DND-41 (cell line): ENCODE data around the gene FARP1.

Experiments used
- ATAC-seq: fragments of 200-7000 bp; cut with Tn5 transposase; 3 replicates; pipeline ENCODE4 v1.9.1; 2021; ENCODE audit warnings: low read depth; ENCODE audit not compliant: insufficient read depth
- DNase-seq: peaks from one replicate; pipeline ENCODE4 v3.0.0-alpha.2; 2020
- H2AFZ ChIP-seq: 2 replicates; pipeline ENCODE4 v1.6.0; 2012; ENCODE audit warnings: low read depth, low read length
- H3K27ac ChIP-seq: 2 replicates; pipeline ENCODE4 v1.5.1; 2012; ENCODE audit warnings: low read length, inconsistent platforms
- H3K27me3 ChIP-seq: fragments of 200-600 bp; sonication (generic); 2 replicates; pipeline ENCODE4 v1.6.0; 2012; ENCODE audit warnings: low read length, mild to moderate bottlenecking, inconsistent platforms; ENCODE audit not compliant: insufficient read depth, poor library complexity
- H3K36me3 ChIP-seq: 2 replicates; pipeline ENCODE4 v1.5.1; 2012; ENCODE audit warnings: low read length, inconsistent platforms; ENCODE audit not compliant: insufficient read depth
- H3K4me1 ChIP-seq: 2 replicates; pipeline ENCODE4 v1.5.1; 2012; ENCODE audit warnings: mild to moderate bottlenecking, low read length; ENCODE audit not compliant: insufficient read depth
- H3K4me2 ChIP-seq: 2 replicates; pipeline ENCODE4 v1.6.0; 2012; ENCODE audit warnings: mild to moderate bottlenecking, moderate library complexity, low read length, inconsistent platforms; ENCODE audit not compliant: insufficient read depth
- H3K4me3 ChIP-seq, 2 experiments: fragments of 200-600 bp in 1 of 2; shearing (Covaris generic) in 1 of 2; 2 replicates each; pipeline ENCODE4 v1.5.1; 2012 to 2016; ENCODE audit warnings: inconsistent platforms in 2 of 2, low read length in 2 of 2, mild to moderate bottlenecking in 2 of 2, low read depth in 1 of 2, moderate library complexity in 1 of 2
- H3K79me2 ChIP-seq: 2 replicates; pipeline ENCODE4 v1.6.0; 2012; ENCODE audit warnings: low read length, inconsistent platforms; ENCODE audit not compliant: insufficient read depth
- H3K9ac ChIP-seq: 2 replicates; pipeline ENCODE4 v1.6.0; 2012; ENCODE audit warnings: low read depth, mild to moderate bottlenecking, inconsistent platforms, low read length, moderate library complexity
- H3K9me3 ChIP-seq: 2 replicates; pipeline ENCODE4 v1.5.1; 2012; ENCODE audit warnings: low read length, moderate library complexity, mild to moderate bottlenecking, inconsistent platforms; ENCODE audit not compliant: insufficient read depth, severe bottlenecking
- H4K20me1 ChIP-seq: 2 replicates; pipeline ENCODE4 v1.6.0; 2012; ENCODE audit warnings: low read length; ENCODE audit not compliant: insufficient read depth
- EZH2 ChIP-seq: IDR thresholded peaks from 3 replicates; pipeline ENCODE4 v1.6.1; 2012; ENCODE audit warnings: borderline replicate concordance, low read depth, mild to moderate bottlenecking, moderate library complexity, low read length, inconsistent platforms; ENCODE audit not compliant: severe bottlenecking
- TF ChIP-seq, protein P1 (sequence below): IDR thresholded peaks from 2 replicates; pipeline ENCODE4 v1.5.1; 2012; ENCODE audit warnings: borderline replicate concordance, low read length, moderate library complexity, mild to moderate bottlenecking; ENCODE audit not compliant: poor library complexity, severe bottlenecking; ENCODE audit errors: extremely low read depth

Gene FARP1

DNA sequence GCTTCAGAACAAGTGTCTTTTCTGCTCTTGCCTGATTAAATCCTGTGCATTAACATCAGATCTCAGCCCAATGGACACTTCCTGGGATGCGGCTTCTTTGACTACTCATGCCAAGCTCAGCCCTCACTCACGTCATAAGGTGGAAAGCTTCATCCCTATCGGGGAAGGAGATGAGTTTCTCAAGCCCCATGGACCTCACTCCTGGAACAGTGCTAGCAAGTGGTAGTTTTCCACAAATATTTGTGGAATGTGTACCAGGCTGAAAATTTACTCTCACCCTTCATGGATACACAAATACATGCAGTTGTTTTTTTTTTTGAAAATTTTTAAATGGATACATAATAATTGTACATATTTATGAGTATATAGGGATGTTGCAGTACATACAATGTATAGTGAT lies 34.6 kb upstream of the FARP1 start:
- no peak for ATAC-seq
- Histone ChIP-seq H4K20me1 (no peaks in the 10 kb centered on the region), H3K9ac (no peak overlapping the region), H3K79me2 (no peaks in the 10 kb centered on the region), H3K9me3 (no peaks in the 10 kb centered on the region), H3K27ac (no peak overlapping the region), H3K4me2 (no peak overlapping the region), H3K4me1 (no peaks in the 10 kb centered on the region), H3K4me3 (no peak overlapping the region), H2AFZ (no peak overlapping the region), H3K36me3 (no peaks in the 10 kb centered on the region), H3K27me3 (no peaks in the 10 kb centered on the region)
- TF ChIP-seq EZH2 = no peak
- TF ChIP-seq, protein P1, sequence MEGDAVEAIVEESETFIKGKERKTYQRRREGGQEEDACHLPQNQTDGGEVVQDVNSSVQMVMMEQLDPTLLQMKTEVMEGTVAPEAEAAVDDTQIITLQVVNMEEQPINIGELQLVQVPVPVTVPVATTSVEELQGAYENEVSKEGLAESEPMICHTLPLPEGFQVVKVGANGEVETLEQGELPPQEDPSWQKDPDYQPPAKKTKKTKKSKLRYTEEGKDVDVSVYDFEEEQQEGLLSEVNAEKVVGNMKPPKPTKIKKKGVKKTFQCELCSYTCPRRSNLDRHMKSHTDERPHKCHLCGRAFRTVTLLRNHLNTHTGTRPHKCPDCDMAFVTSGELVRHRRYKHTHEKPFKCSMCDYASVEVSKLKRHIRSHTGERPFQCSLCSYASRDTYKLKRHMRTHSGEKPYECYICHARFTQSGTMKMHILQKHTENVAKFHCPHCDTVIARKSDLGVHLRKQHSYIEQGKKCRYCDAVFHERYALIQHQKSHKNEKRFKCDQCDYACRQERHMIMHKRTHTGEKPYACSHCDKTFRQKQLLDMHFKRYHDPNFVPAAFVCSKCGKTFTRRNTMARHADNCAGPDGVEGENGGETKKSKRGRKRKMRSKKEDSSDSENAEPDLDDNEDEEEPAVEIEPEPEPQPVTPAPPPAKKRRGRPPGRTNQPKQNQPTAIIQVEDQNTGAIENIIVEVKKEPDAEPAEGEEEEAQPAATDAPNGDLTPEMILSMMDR = no peak
- DNase-seq = no peak

DNA sequence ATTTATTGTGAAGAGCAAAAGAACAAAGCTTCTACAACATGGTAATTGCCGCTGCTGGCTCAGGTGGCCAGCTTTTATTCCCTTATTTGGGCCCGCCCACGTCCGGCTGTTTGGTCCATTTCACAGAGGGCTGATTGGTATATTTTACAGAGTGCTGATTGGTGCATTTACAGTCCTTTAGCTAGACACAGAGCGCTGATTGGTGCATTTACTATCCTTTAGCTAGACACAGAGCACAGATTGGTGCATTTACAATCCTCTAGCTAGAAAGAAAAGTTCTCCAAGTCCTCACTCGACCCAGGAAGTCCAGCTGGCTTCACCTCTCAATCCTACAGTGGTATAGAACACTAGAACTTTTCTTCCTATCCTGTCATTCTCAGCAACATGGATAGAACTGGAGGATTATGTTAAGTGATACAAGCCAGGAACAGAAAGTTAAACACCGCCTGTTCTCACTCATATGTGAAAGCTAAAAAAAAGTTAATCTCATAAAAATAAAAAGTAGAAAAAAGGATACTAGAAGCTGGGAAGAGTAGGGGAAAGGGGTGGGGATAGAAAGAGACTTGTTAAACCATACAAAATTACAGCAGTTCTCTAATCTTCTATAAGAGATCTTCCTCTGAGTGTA lies 33.6 kb upstream of the FARP1 start:
- DNase-seq (no peak), ATAC-seq (no peak)
- no peak overlapping the region for H3K27ac ChIP-seq
- H3K79me2 ChIP-seq = no peaks in the 10 kb centered on the region
- H3K36me3 ChIP-seq = no peaks in the 10 kb centered on the region
- no peaks in the 10 kb centered on the region for H3K27me3 ChIP-seq
- no peak overlapping the region for H3K9ac ChIP-seq
- H3K4me1 ChIP-seq = no peaks in the 10 kb centered on the region
- H3K9me3 ChIP-seq = no peaks in the 10 kb centered on the region
- H3K4me2 ChIP-seq = no peak overlapping the region
- H4K20me1 ChIP-seq = no peaks in the 10 kb centered on the region
- H3K4me3 ChIP-seq = no peak overlapping the region
- no peak for TF ChIP-seq EZH2
- TF ChIP-seq, protein P1 = no peak
- H2AFZ ChIP-seq = no peak overlapping the region

DNA sequence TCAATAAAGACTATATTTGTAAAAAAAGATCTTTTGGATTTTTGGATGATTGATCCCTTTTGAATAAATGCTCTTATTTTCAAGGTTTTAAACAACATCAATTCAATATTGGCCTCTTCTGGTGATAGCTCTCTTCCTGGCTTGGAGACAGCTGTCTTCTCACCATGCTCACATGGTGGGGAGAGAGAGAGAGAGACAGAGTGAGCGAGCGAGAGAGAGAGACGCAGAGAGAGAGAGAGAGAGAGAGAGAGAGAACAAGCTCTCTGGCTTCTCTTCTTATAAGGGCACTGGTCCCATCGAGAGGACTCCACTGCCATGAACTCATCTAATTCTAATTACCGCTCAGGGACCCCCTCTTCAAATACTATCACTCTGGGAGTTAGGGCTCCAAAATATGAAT lies 32.1 kb upstream of the FARP1 start:
- Histone ChIP-seq H3K4me3 (no peak overlapping the region), H3K79me2 (no peaks in the 10 kb centered on the region), H3K36me3 (no peaks in the 10 kb centered on the region), H4K20me1 (no peaks in the 10 kb centered on the region), H2AFZ (no peak overlapping the region), H3K9ac (no peak overlapping the region), H3K9me3 (no peaks in the 10 kb centered on the region), H3K27ac (no peak overlapping the region), H3K27me3 (no peaks in the 10 kb centered on the region), H3K4me2 (no peak overlapping the region), H3K4me1 (no peaks in the 10 kb centered on the region)
- no peak for DNase-seq
- 0 out of 3 replicates have a peak, but pooled peaks have one; percentile 29 for ATAC-seq
- TF ChIP-seq, protein P1 = no peak
- no peak for TF ChIP-seq EZH2
